Peyer's patch (tissue), 4 donors: ENCODE data around the gene ZDHHC22. TPM values are rescaled to one million over a fixed set of nuclear protein-coding genes. Genes with fewer than 3 reads are reported as not detected.

Experiments used
- DNase-seq, 3 donors: peaks; one replicate each; pipeline ENCODE4 v3.0.0-alpha.2; 2017 to 2019
- H3K27ac ChIP-seq, 4 donors: fragments of 200-600 bp; sonication (generic); one replicate each; pipeline ENCODE4 v1.5.1; 2016 to 2019
- H3K27me3 ChIP-seq, 2 donors: fragments of 200-600 bp; sonication (generic); one replicate each; pipeline ENCODE4 v1.5.1; 2019
- H3K36me3 ChIP-seq, 3 donors: fragments of 200-600 bp; sonication (generic); one replicate each; pipeline ENCODE4 v1.5.1; 2016 to 2019
- H3K4me1 ChIP-seq, 4 donors: fragments of 200-600 bp; sonication (generic); one replicate each; pipeline ENCODE4 v1.5.1; 2016 to 2019
- H3K4me3 ChIP-seq, 4 donors: fragments of 200-600 bp; sonication (generic); 1 replicate in 3 of 4; 2 replicates in 1 of 4; pipeline ENCODE4 v1.5.1; 2016 to 2019; ENCODE audit warnings: mild to moderate bottlenecking in 1 of 4
- H3K9me3 ChIP-seq, 4 donors: fragments of 200-600 bp; sonication (generic); one replicate each; pipeline ENCODE4 v1.5.1; 2016 to 2019; ENCODE audit warnings: mild to moderate bottlenecking in 1 of 4
- CTCF ChIP-seq, 6 experiments: fragments of 450-650 bp in 4 of 6; fragments of 200-600 bp in 2 of 6; sonication (generic) in 1 of 6; IDR thresholded peaks; one replicate each; pipeline ENCODE4 v1.5.1; 2017 to 2019; ENCODE audit warnings: antibody characterized with exemption in 6 of 6, mild to moderate bottlenecking in 3 of 6, moderate library complexity in 1 of 6
- POLR2A ChIP-seq, 2 donors: fragments of 450-650 bp; IDR thresholded peaks; one replicate each; pipeline ENCODE4 v1.5.1; 2017; ENCODE audit warnings: antibody characterized with exemption in 2 of 2, mild to moderate bottlenecking in 2 of 2, moderate library complexity in 2 of 2
- total RNA-seq, 4 donors: library from RNA; depleted of rRNA; stranded (reverse); fragments of >200 nt; gene quantifications; one replicate each; pipeline ENCODE4 v1.1.0, GENCODE V29; 2016

The ZDHHC22 gene
- total RNA-seq, 4 donors from 2014 or later = 0.57 TPM; not detected in 3

- Histone ChIP-seq H3K36me3 (no peaks in the 10 kb centered on the region), H3K9me3 (peaks cover 0 to 14% (median 2%) of the 10 kb centered on the region in 4 donors), H3K27me3 (no peaks in the 10 kb centered on the region), H3K27ac (peak overlapping the region in 2 of 4 donors; percentile 36 to 60), H3K4me1 (no peaks in the 10 kb centered on the region), H3K4me3 (no peak overlapping the region)
- no peak for DNase-seq
- TF ChIP-seq CTCF (IDR thresholded peaks at IDR 0.05) (no peak), POLR2A (IDR thresholded peaks at IDR 0.05) (no peak)
Observed at GRCh38 chr14:77087631-77088030, 54.0 kb downstream of the ZDHHC22 start.

- TF ChIP-seq POLR2A (IDR thresholded peaks at IDR 0.05) (no peak), CTCF (IDR thresholded peaks at IDR 0.05) (no peak)
- Histone ChIP-seq H3K36me3 (no peaks in the 10 kb centered on the region), H3K27ac (no peak overlapping the region), H3K4me3 (no peak overlapping the region), H3K4me1 (no peaks in the 10 kb centered on the region), H3K27me3 (no peaks in the 10 kb centered on the region), H3K9me3 (peaks cover 0 to 14% (median 2%) of the 10 kb centered on the region in 4 donors)
- no peak for DNase-seq
Observed at GRCh38 chr14:77086951-77087350, 54.6 kb downstream of the ZDHHC22 start.

GRCh38 chr14:77086017-77086727 is 55.4 kb downstream of the ZDHHC22 start:
- H3K9me3 ChIP-seq = peaks cover 0 to 7% (median 0%) of the 10 kb centered on the region in 4 donors
- H3K36me3 ChIP-seq = no peaks in the 10 kb centered on the region
- no peak overlapping the region for H3K27ac ChIP-seq
- no peaks in the 10 kb centered on the region for H3K4me1 ChIP-seq
- no peak for DNase-seq
- TF ChIP-seq CTCF (IDR thresholded peaks at IDR 0.05) (no peak), POLR2A (IDR thresholded peaks at IDR 0.05) (no peak)
- H3K27me3 ChIP-seq = no peaks in the 10 kb centered on the region
- no peak overlapping the region for H3K4me3 ChIP-seq

- H3K36me3 ChIP-seq = no peaks in the 10 kb centered on the region
- TF ChIP-seq POLR2A (IDR thresholded peaks at IDR 0.05) = no peak
- no peak for TF ChIP-seq CTCF (IDR thresholded peaks at IDR 0.05)
- no peaks in the 10 kb centered on the region for H3K27me3 ChIP-seq
- no peak overlapping the region for H3K27ac ChIP-seq
- no peak for DNase-seq
- H3K4me3 ChIP-seq = no peak overlapping the region
- H3K9me3 ChIP-seq = peaks cover 0 to under 1% (median 0%) of the 10 kb centered on the region in 4 donors
- H3K4me1 ChIP-seq = no peaks in the 10 kb centered on the region
Observed at GRCh38 chr14:77085538-77085937, 56.1 kb downstream of the ZDHHC22 start.

- no peaks in the 10 kb centered on the region for H3K4me1 ChIP-seq
- H3K36me3 ChIP-seq = no peaks in the 10 kb centered on the region
- TF ChIP-seq POLR2A (IDR thresholded peaks at IDR 0.05) (no peak), CTCF (IDR thresholded peaks at IDR 0.05) (no peak)
- no peak overlapping the region for H3K4me3 ChIP-seq
- no peaks in the 10 kb centered on the region for H3K27me3 ChIP-seq
- H3K27ac ChIP-seq = no peak overlapping the region
- H3K9me3 ChIP-seq = no peaks in the 10 kb centered on the region
- no peak for DNase-seq
Observed at GRCh38 chr14:77084985-77085384, 56.6 kb downstream of the ZDHHC22 start.
